Prostate gland (tissue), 2 donors: ENCODE measurements around the gene MOB1A. TPM values are rescaled to one million over a fixed set of nuclear protein-coding genes. Genes with fewer than 3 reads are reported as not detected.

Experiments
- DNase-seq: peaks from one replicate; pipeline ENCODE4 v3.0.0-alpha.2; 2019; ENCODE audit warnings: low spot score
- H3K27ac ChIP-seq, 2 donors: fragments of 200-600 bp; sonication (generic); 2 replicates each; pipeline ENCODE4 v1.5.1; 2017 to 2019
- H3K27me3 ChIP-seq: fragments of 200-600 bp; sonication (generic); replicated peaks from 2 replicates; pipeline ENCODE4 v1.5.1; 2019; ENCODE audit not compliant: insufficient read depth
- H3K36me3 ChIP-seq, 2 donors: fragments of 200-600 bp; sonication (generic); 1 replicate in 1 of 2; 2 replicates in 1 of 2; pipeline versions ENCODE4 v1.5.1 to v1.8.1; 2017 to 2019
- H3K4me1 ChIP-seq: fragments of 200-600 bp; sonication (generic); replicated peaks from 2 replicates; pipeline ENCODE4 v1.5.1; 2019
- H3K4me3 ChIP-seq, 2 donors: fragments of 200-600 bp; sonication (generic); 2 replicates each; pipeline ENCODE4 v1.5.1; 2017 to 2019
- H3K9me3 ChIP-seq: fragments of 200-600 bp; sonication (generic); 2 replicates; pipeline ENCODE4 v1.5.1; 2017
- CTCF ChIP-seq, 4 experiments: fragments of 200-600 bp in 2 of 4; fragments of 450-650 bp in 2 of 4; sonication (generic) in 2 of 4; IDR thresholded peaks; 1 replicate in 3 of 4; 2 replicates in 1 of 4; pipeline ENCODE4 v1.5.1; 2016 to 2019; ENCODE audit warnings: antibody characterized with exemption in 4 of 4, mild to moderate bottlenecking in 2 of 4, moderate library complexity in 2 of 4
- POLR2A ChIP-seq: fragments of 450-650 bp; IDR thresholded peaks from one replicate; pipeline ENCODE4 v1.6.1; 2016; ENCODE audit warnings: antibody characterized with exemption, mild to moderate bottlenecking
- POLR2AphosphoS5 ChIP-seq: sonication (generic); formaldehyde crosslinking; IDR thresholded peaks from one replicate; pipeline ENCODE4 v1.6.1; 2017; ENCODE audit warnings: antibody characterized with exemption
- WGBS: methylation state at CpG from one replicate; pipeline ENCODE4 v1.1.5; 2018; 5-methylcytosine and 5-hydroxymethylcytosine counted together
- intact Hi-C: fragments of 100-400 bp; cut with DNase I; formaldehyde crosslinking; loops from one replicate; pipeline ENCODE4 v1.14.2; 2022
- total RNA-seq, 2 donors: library from RNA; depleted of rRNA; stranded (reverse); fragments of >200 nt; gene quantifications; one replicate each; pipeline ENCODE4 v1.1.0, GENCODE V29; 2016

The MOB1A gene
- total RNA-seq = 10 to 100 TPM; 71.3 to 72.0 TPM

GRCh38 chr2:74178211-74179062 lies at the start of gene MOB1A:
Gene MOB1A (minus strand): TSS chr2:74178879. CDS start chr2:74178674, 205 bp downstream.
- TF ChIP-seq POLR2A (peak; percentile 89), CTCF (IDR thresholded peaks at IDR 0.05) (no peak), POLR2AphosphoS5 (peak; percentile 98)
- WGBS = under 1% methylated on average over 81 of the region's 84 CpGs
- Histone ChIP-seq H3K4me1 (no peaks in the 10 kb centered on the region), H3K9me3 (no peaks in the 10 kb centered on the region), H3K4me3 (peak within 1 kb of the TSS; percentile 71 to 98), H3K27ac (peak within 1 kb of the TSS; percentile 90 to 97), H3K27me3 (no peaks in the 10 kb centered on the region), H3K36me3 (no peaks in the 10 kb centered on the region)
- intact Hi-C loops = no loop called here
- peak; percentile 98 for DNase-seq

DNA sequence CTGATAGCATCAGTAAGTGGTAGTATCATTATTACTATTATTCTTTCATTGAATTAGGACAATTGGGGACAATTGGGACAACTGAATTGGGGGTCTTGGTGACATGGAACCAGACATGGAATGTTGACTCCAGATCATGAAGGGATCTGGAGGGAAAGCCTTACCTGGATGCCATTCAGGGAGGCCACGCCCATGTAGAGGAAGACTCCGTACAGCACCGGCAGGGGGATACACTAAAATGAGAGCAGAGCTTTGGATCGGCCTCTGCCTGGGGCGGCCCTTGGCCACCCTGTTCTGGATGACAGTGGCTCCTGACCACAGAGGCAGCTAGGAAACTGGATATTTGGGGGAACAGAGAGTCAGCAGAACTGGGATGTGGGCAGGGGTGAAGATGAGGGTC lies 49.0 kb upstream of the MOB1A start:
- Histone ChIP-seq H3K36me3 (no peaks in the 10 kb centered on the region), H3K9me3 (no peaks in the 10 kb centered on the region), H3K4me3 (no peak overlapping the region), H3K27ac (no peak overlapping the region), H3K4me1 (no peaks in the 10 kb centered on the region), H3K27me3 (no peaks in the 10 kb centered on the region)
- intact Hi-C loops = no loop called here
- TF ChIP-seq POLR2A (no peak), POLR2AphosphoS5 (no peak), CTCF (IDR thresholded peaks at IDR 0.05) (no peak)
- 82% methylated on average over 5 of the region's 5 CpGs for WGBS
- DNase-seq = no peak

DNA sequence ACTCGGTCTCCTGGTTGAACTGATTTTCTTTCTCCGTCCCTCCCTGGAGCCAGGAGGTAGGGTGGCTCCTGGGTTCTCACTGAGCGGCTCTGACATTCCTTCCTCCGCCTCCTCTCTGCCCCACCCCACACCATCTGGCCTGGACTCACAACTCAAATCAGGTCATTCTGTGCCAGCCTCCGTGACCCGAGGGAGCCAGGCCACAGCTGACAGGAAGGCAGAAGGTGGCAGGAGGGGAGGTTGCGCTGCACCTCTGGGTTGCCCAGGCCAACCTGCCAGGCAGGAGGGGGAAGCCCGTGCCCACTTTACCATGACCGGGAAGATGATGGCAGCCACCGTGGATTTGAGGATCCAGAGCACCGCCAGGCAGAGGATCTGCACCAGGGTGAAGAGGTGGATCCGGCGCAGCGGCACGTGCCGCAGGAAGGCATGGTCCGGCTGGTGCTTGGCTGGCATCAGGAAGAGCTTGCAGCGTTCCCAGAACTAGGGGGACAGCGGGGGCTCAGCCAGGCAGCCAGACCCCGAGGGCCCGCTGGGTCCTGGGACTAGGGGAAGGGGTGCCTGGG lies 48.1 kb upstream of the MOB1A start:
- Histone ChIP-seq H3K36me3 (no peaks in the 10 kb centered on the region), H3K9me3 (no peaks in the 10 kb centered on the region), H3K27ac (no peak overlapping the region), H3K4me3 (no peak overlapping the region), H3K4me1 (no peaks in the 10 kb centered on the region), H3K27me3 (no peaks in the 10 kb centered on the region)
- intact Hi-C loops = no loop called here
- TF ChIP-seq POLR2A = no peak
- TF ChIP-seq POLR2AphosphoS5 = no peak
- no peak for TF ChIP-seq CTCF (IDR thresholded peaks at IDR 0.05)
- WGBS = 80% methylated on average over 21 of the region's 21 CpGs
- no peak for DNase-seq

DNA sequence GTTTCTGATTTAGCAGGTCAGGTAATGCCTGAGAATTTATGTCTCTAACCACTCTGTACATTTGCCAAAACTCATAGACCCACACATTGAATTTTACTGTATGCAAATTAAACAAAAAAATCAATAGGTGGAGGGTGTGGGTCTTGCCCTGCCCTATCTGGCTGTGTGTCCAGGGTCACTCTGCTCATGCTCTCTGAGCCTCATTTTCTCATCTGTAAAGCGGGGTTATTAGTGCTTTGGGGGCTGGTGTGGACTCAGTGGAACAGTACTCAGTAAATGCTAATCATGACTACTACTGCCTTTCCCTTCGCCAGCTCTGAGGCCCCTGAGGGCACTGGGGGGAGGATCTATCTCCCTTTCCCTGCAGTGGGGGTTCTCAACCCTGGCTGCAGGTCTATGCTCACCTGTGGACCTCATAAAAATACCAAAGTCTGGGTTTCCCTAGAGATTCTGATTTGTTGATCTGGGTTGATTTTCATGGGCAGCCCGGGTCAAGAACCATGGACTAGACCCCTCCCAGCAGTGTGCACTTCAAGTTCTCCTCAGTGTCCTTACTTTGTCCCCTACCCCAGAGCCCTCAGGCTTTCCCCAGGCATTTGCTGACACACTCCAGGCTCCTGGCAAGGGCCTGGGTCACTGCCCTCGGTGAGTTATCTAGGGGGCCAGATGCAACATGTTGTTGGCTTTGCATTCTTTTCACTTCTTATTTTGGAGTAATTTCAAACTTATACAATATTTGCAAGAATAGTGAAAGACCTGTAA lies 47.2 kb upstream of the MOB1A start:
- Histone ChIP-seq H3K27me3 (no peaks in the 10 kb centered on the region), H3K27ac (no peak overlapping the region), H3K9me3 (no peaks in the 10 kb centered on the region), H3K4me1 (no peaks in the 10 kb centered on the region), H3K36me3 (no peaks in the 10 kb centered on the region), H3K4me3 (no peak overlapping the region)
- WGBS = 50% methylated on average over 4 of the region's 4 CpGs
- TF ChIP-seq POLR2A (no peak), POLR2AphosphoS5 (no peak), CTCF (IDR thresholded peaks at IDR 0.05) (no peak)
- intact Hi-C loops = no loop called here
- no peak for DNase-seq
